GM13977 (cell line): ENCODE measurements around the gene FAM168B.

Experiments
- DNase-seq: peaks from one replicate; pipeline ENCODE4 v3.0.0; 2012; ENCODE audit warnings: low spot score
- CTCF ChIP-seq: IDR thresholded peaks from 2 replicates; pipeline ENCODE4 v1.5.1; 2012; ENCODE audit warnings: mild to moderate bottlenecking, control low read depth; ENCODE audit not compliant: insufficient read depth; ENCODE audit errors: extremely low read depth, missing control alignments
- in situ Hi-C: fragments of 300-500 bp; cut with MboI; formaldehyde crosslinking; loops from one replicate; pipeline ENCODE4 v1.12.0; 2022; ENCODE audit warnings: low sequenced_read_pairs, low pct_unique_long_range_greater_than_20kb, mixed read lengths, inconsistent platforms; ENCODE audit not compliant: unreplicated experiment

Gene FAM168B

GRCh38 chr2:131004446-131005209, 88.6 kb downstream of the FAM168B start:
- in situ Hi-C loops, result no loop called here
- DNase-seq, result no peak
- no peak for TF ChIP-seq CTCF

- DNase-seq, result no peak
- TF ChIP-seq CTCF, result no peak
- in situ Hi-C loops, result no loop called here
Observed at GRCh38 chr2:130998561-130998960, 94.7 kb downstream of the FAM168B start.
